Measurements from ENCODE around the gene ZFP90. TPM values are rescaled to one million over a fixed set of nuclear protein-coding genes. Genes with fewer than 3 reads are reported as not detected.

The ZFP90 gene
- total RNA-seq, 1 experiment from 2014 or later: 12.8 TPM

- no peaks in the 10 kb centered on the region for H3K4me1 ChIP-seq (ENCODE audit: insufficient read depth, low read length)
- H3K9ac ChIP-seq (ENCODE audit: extremely low read depth, insufficient read length, low read length): no peak overlapping the region
- TF ChIP-seq CTCF (conservative IDR thresholded peaks at IDR 0.05): no peak
- no peak overlapping the region for H2BK120ac ChIP-seq (ENCODE audit: low read depth, low read length, poor library complexity, severe bottlenecking)
- H2BK15ac ChIP-seq (ENCODE audit: low read depth, low read length): no peak overlapping the region
- no peaks in the 10 kb centered on the region for H3K27me3 ChIP-seq (ENCODE audit: insufficient read depth, low read length)
- no peak overlapping the region for H3K4me2 ChIP-seq (ENCODE audit: insufficient read depth, insufficient read length, low read length)
- no peaks in the 10 kb centered on the region for H3K9me3 ChIP-seq (ENCODE audit: control insufficient read depth, low read depth, low read length)
- no peak overlapping the region for H2AK5ac ChIP-seq (ENCODE audit: insufficient read length, low read length)
- no peak overlapping the region for H2BK12ac ChIP-seq (ENCODE audit: insufficient read length, low read depth, low read length)
- no peak overlapping the region for H4K8ac ChIP-seq (replicated peaks; ENCODE audit: insufficient read length, low read depth, low read length)
- H3K18ac ChIP-seq (ENCODE audit: insufficient read length, low read depth, low read length): no peak overlapping the region
- H2BK20ac ChIP-seq (ENCODE audit: low read depth, low read length, poor library complexity, severe bottlenecking): no peak overlapping the region
- H4K20me1 ChIP-seq (ENCODE audit: control insufficient read depth, insufficient read depth, insufficient read length): no peaks in the 10 kb centered on the region
- no CpG with 5 or more reads among the region's 2 CpGs for WGBS (ENCODE audit: extremely low coverage, insufficient read length, low lambda C conversion rate)
- no peak overlapping the region for H3T11ph ChIP-seq (ENCODE audit: low read length)
- no peak overlapping the region for H2BK5ac ChIP-seq (ENCODE audit: insufficient read length, low read length)
- H3K56ac ChIP-seq (ENCODE audit: insufficient read length, low read depth, low read length): no peak overlapping the region
- no peak overlapping the region for H3K23ac ChIP-seq (ENCODE audit: insufficient read length, low read depth, low read length)
- H4K5ac ChIP-seq (ENCODE audit: insufficient read length, low read depth, low read length): no peak overlapping the region
- H3K23me2 ChIP-seq (ENCODE audit: insufficient read length, low read depth, low read length, poor library complexity, severe bottlenecking): no peaks in the 10 kb centered on the region
- no peaks in the 10 kb centered on the region for H3K79me2 ChIP-seq (ENCODE audit: insufficient read depth, low read length)
- H3K9me3 Mint-ChIP-seq: peaks cover under 1% of the 10 kb centered on the region in 2 experiments; a peak in 2 of 5 replicates
- H3K4me1 Mint-ChIP-seq: peaks cover 11% of the 10 kb centered on the region in 2 experiments
- H3K36me3 Mint-ChIP-seq (ENCODE audit: insufficient read depth in 1 of 3, low read depth in 3 of 3): no peaks in the 10 kb centered on the region
- DNase-seq: no peak
- H3K27ac Mint-ChIP-seq: no peak overlapping the region
- H3K27ac ChIP-seq (ENCODE audit: insufficient read length, low read depth, low read length): no peak overlapping the region
- no peak overlapping the region for H4K91ac ChIP-seq (ENCODE audit: insufficient read length, low read depth, low read length)
- no peak overlapping the region for H3K4ac ChIP-seq (ENCODE audit: low read depth, low read length)
- no peak overlapping the region for H3K14ac ChIP-seq (ENCODE audit: insufficient read depth, low read length)
- H3K79me1 ChIP-seq (ENCODE audit: insufficient read depth, low read depth, low read length, poor library complexity, severe bottlenecking): no peaks in the 10 kb centered on the region
- H2AFZ ChIP-seq (ENCODE audit: low read length): no peak overlapping the region
- H3K4me3 Mint-ChIP-seq: no peak overlapping the region
- H3K27me3 Mint-ChIP-seq (ENCODE audit: low read depth): no peaks in the 10 kb centered on the region; the same call in 1 of the 2 replicates
Measured at GRCh38 chr16:68608330-68608729, 69.2 kb downstream of the ZFP90 start.

Data from H9 (cell line).